MCF 10A (cell line): ENCODE results near the gene ADGRG3. TPM values are rescaled to one million over a fixed set of nuclear protein-coding genes. Genes with fewer than 3 reads are reported as not detected.

Source experiments
- BruUV-seq: library from RNA; stranded (reverse); fragments of 400-500 nt; replicated peaks from 2 replicates; lab custom pipeline; 2021; lab: Mats Ljungman, UMichigan
- CTCF ChIA-PET: fragments of 300-600 bp; sonication (Branson Sonifier 250); formaldehyde crosslinking; extraction: SDS; loops from one replicate; lab custom pipeline; 2021; ENCODE audit warnings: antibody characterized with exemption, inconsistent platforms; lab: Yijun Ruan, JAX
- POLR2A ChIA-PET: fragments of 300-600, 350-650 bp; sonication (Branson Sonifier 250); formaldehyde crosslinking; extraction: SDS; loops from one replicate; lab custom pipeline; 2020; ENCODE audit warnings: antibody characterized with exemption, inconsistent platforms; lab: Yijun Ruan, JAX
- DNase-seq: peaks from one replicate; pipeline ENCODE4 v3.0.0-alpha.2; 2018; ENCODE audit not compliant: unreplicated experiment
- H3K27ac Mint-ChIP-seq: one replicate; pipeline ENCODE4 v1.8.0; 2022; ENCODE audit warnings: mild to moderate bottlenecking, low read depth, mixed read lengths; ENCODE audit not compliant: unreplicated experiment
- H3K27me3 Mint-ChIP-seq: one replicate; pipeline ENCODE4 v1.8.0; 2022; ENCODE audit warnings: mixed read lengths; ENCODE audit not compliant: insufficient read depth, unreplicated experiment
- H3K36me3 Mint-ChIP-seq: one replicate; pipeline ENCODE4 v1.8.0; 2022; ENCODE audit warnings: mild to moderate bottlenecking, moderate library complexity, mixed read lengths; ENCODE audit not compliant: insufficient read depth, unreplicated experiment
- H3K4me1 Mint-ChIP-seq: one replicate; pipeline ENCODE4 v1.8.0; 2022; ENCODE audit warnings: mixed read lengths; ENCODE audit not compliant: insufficient read depth, unreplicated experiment
- H3K4me3 Mint-ChIP-seq: one replicate; pipeline ENCODE4 v1.8.0; 2022; ENCODE audit warnings: mild to moderate bottlenecking, moderate library complexity, mixed read lengths; ENCODE audit not compliant: unreplicated experiment
- H3K9me3 Mint-ChIP-seq: one replicate; pipeline ENCODE4 v1.8.0; 2022; ENCODE audit warnings: mixed read lengths; ENCODE audit not compliant: unreplicated experiment
- CTCF ChIP-seq: fragments of 200-600 bp; IDR thresholded peaks from one replicate; pipeline ENCODE4 v1.8.0; 2022; ENCODE audit warnings: antibody characterized with exemption, mild to moderate bottlenecking; ENCODE audit not compliant: unreplicated experiment
- intact Hi-C: fragments of 100-400 bp; cut with micrococcal nuclease; formaldehyde crosslinking; loops from 2 replicates; pipeline ENCODE4 v1.14.1; 2022
- total RNA-seq: library from RNA; stranded (reverse); gene quantifications from 2 replicates; pipeline ENCODE4 v1.2.3, GENCODE V29; 2022

The ADGRG3 gene
- total RNA-seq, 1 experiment from 2014 or later, result not detected

GRCh38 chr16:57699899-57700298 lies 31.8 kb downstream of the ADGRG3 start:
- CTCF ChIA-PET, result interaction anchor here (1.5 kb wide), 1 partner anchor 19 kb away, joined by 4 read pairs; no protein-coding TSS in a partner anchor
- no peak overlapping the region for H3K27ac Mint-ChIP-seq
- H3K36me3 Mint-ChIP-seq, result no peaks in the 10 kb centered on the region
- no peak overlapping the region for H3K4me3 Mint-ChIP-seq
- H3K27me3 Mint-ChIP-seq, result peaks cover 12% of the 10 kb centered on the region
- no peaks in the 10 kb centered on the region for H3K4me1 Mint-ChIP-seq
- intact Hi-C loops, result no loop called here
- POLR2A ChIA-PET, result no interaction called here
- BruUV-seq, result no TSS peak
- H3K9me3 Mint-ChIP-seq, result no peaks in the 10 kb centered on the region
- no peak for TF ChIP-seq CTCF
- DNase-seq, result no peak

- no peak for TF ChIP-seq CTCF
- Mint-ChIP-seq H3K36me3 (no peaks in the 10 kb centered on the region), H3K9me3 (peaks cover 9% of the 10 kb centered on the region), H3K27me3 (peaks cover 12% of the 10 kb centered on the region), H3K27ac (no peak overlapping the region), H3K4me1 (no peaks in the 10 kb centered on the region), H3K4me3 (no peak overlapping the region)
- intact Hi-C loops, result no loop called here
- CTCF ChIA-PET, result interaction anchor here (1.5 kb wide), 1 partner anchor 20 kb away, joined by 4 read pairs; no protein-coding TSS in a partner anchor
- POLR2A ChIA-PET, result no interaction called here
- DNase-seq, result no peak
- no TSS peak for BruUV-seq
Measured at GRCh38 chr16:57700781-57701551, 32.9 kb downstream of the ADGRG3 start.

GRCh38 chr16:57701759-57702371 lies 33.8 kb downstream of the ADGRG3 start:
- DNase-seq, result no peak
- no peak overlapping the region for H3K27ac Mint-ChIP-seq
- H3K4me1 Mint-ChIP-seq, result no peaks in the 10 kb centered on the region
- no peak overlapping the region for H3K4me3 Mint-ChIP-seq
- TF ChIP-seq CTCF, result no peak
- H3K27me3 Mint-ChIP-seq, result peaks cover 12% of the 10 kb centered on the region
- no peaks in the 10 kb centered on the region for H3K36me3 Mint-ChIP-seq
- peaks cover 18% of the 10 kb centered on the region for H3K9me3 Mint-ChIP-seq
- BruUV-seq, result no TSS peak
- intact Hi-C loops, result no loop called here
- POLR2A ChIA-PET, result no interaction called here
- CTCF ChIA-PET, result interaction anchor here (0.6 kb wide), 1 partner anchor 34 kb away, joined by 3 read pairs; no protein-coding TSS in a partner anchor

GRCh38 chr16:57703416-57704010 lies 35.4 kb downstream of the ADGRG3 start:
- CTCF ChIA-PET, result interaction anchor here (0.6 kb wide), 1 partner anchor 10 kb away, joined by 3 read pairs; no protein-coding TSS in a partner anchor

More at GRCh38 chr16:57703416-57704010, 35.4 kb downstream of the ADGRG3 start:
- no peak for TF ChIP-seq CTCF
- Mint-ChIP-seq H3K9me3 (peaks cover 18% of the 10 kb centered on the region), H3K27me3 (peaks cover 24% of the 10 kb centered on the region), H3K36me3 (peaks cover 4% of the 10 kb centered on the region), H3K27ac (no peak overlapping the region), H3K4me3 (no peak overlapping the region), H3K4me1 (no peaks in the 10 kb centered on the region)
- DNase-seq, result no peak
- intact Hi-C loops, result no loop called here
- BruUV-seq, result no TSS peak
- POLR2A ChIA-PET, result no interaction called here
